GM23338 (cell line): ENCODE measurements around the gene RASGRF2. TPM values are rescaled to one million over a fixed set of nuclear protein-coding genes. Genes with fewer than 3 reads are reported as not detected.

Experiments used
- ATAC-seq: fragments of 200-7000 bp; cut with Tn5 transposase; 3 replicates; pipeline ENCODE4 v1.9.1; 2020
- DNase-seq: peaks from one replicate; pipeline ENCODE4 v3.0.0-alpha.2; 2015; ENCODE audit warnings: low spot score
- H2AFZ ChIP-seq: fragments of 200-600 bp; sonication (generic); 2 replicates; pipeline ENCODE4 v1.8.0; 2016; ENCODE audit warnings: antibody characterized with exemption, mild to moderate bottlenecking, moderate library complexity
- H3F3A ChIP-seq: fragments of 200-600 bp; sonication (generic); replicated peaks from 2 replicates; pipeline ENCODE4 v1.8.0; 2017; ENCODE audit warnings: antibody characterized with exemption, mixed run types, low read depth
- H3K27ac ChIP-seq: fragments of 200-600 bp; sonication (generic); 2 replicates; pipeline ENCODE4 v1.6.1; 2016; ENCODE audit warnings: low read depth
- H3K27me3 ChIP-seq: fragments of 200-600 bp; sonication (generic); 2 replicates; pipeline ENCODE4 v1.8.0; 2016; ENCODE audit warnings: mild to moderate bottlenecking, mixed run types, moderate library complexity; ENCODE audit not compliant: insufficient read depth
- H3K36me3 ChIP-seq: fragments of 200-600 bp; sonication (generic); 2 replicates; pipeline ENCODE4 v1.8.0; 2016; ENCODE audit warnings: mild to moderate bottlenecking; ENCODE audit not compliant: insufficient read depth
- H3K4me1 ChIP-seq: fragments of 200-600 bp; sonication (generic); 2 replicates; pipeline ENCODE4 v1.8.0; 2016; ENCODE audit warnings: mild to moderate bottlenecking, moderate library complexity; ENCODE audit not compliant: insufficient read depth
- H3K4me2 ChIP-seq: fragments of 200-600 bp; sonication (generic); 2 replicates; pipeline ENCODE4 v1.7.1; 2017; ENCODE audit warnings: mixed run types
- H3K4me3 ChIP-seq: fragments of 200-600 bp; sonication (generic); 2 replicates; pipeline ENCODE4 v1.6.1; 2016; ENCODE audit warnings: mixed run types
- H3K79me2 ChIP-seq: fragments of 200-600 bp; sonication (generic); replicated peaks from 2 replicates; pipeline ENCODE4 v1.8.0; 2017; ENCODE audit warnings: mild to moderate bottlenecking; ENCODE audit not compliant: insufficient read depth
- H3K9me2 ChIP-seq: fragments of 200-600 bp; sonication (generic); 2 replicates; pipeline ENCODE4 v1.8.0; 2017; ENCODE audit not compliant: insufficient read depth
- H4K20me1 ChIP-seq: fragments of 200-600 bp; sonication (generic); replicated peaks from 2 replicates; pipeline ENCODE4 v1.8.0; 2017; ENCODE audit warnings: mild to moderate bottlenecking; ENCODE audit not compliant: insufficient read depth
- H3K27ac Mint-ChIP-seq: 2 replicates; pipeline ENCODE4 v1.8.0; 2020; ENCODE audit warnings: inconsistent platforms, mild to moderate bottlenecking, moderate library complexity, mixed read lengths
- H3K27me3 Mint-ChIP-seq: 3 replicates; pipeline ENCODE4 v1.8.0; 2022; ENCODE audit warnings: low read depth, mild to moderate bottlenecking, moderate library complexity, mixed read lengths, inconsistent platforms; ENCODE audit not compliant: insufficient read depth, poor library complexity
- H3K36me3 Mint-ChIP-seq: 3 replicates; pipeline ENCODE4 v1.8.0; 2021; ENCODE audit warnings: low read depth, mild to moderate bottlenecking, inconsistent platforms, moderate library complexity, mixed read lengths
- H3K4me1 Mint-ChIP-seq: 3 replicates; pipeline ENCODE4 v1.8.0; 2020; ENCODE audit warnings: mild to moderate bottlenecking, inconsistent platforms, mixed read lengths
- H3K4me3 Mint-ChIP-seq: 3 replicates; pipeline ENCODE4 v1.8.0; 2021; ENCODE audit warnings: moderate library complexity, mild to moderate bottlenecking, inconsistent platforms, mixed read lengths
- H3K9me3 Mint-ChIP-seq: 3 replicates; pipeline ENCODE4 v1.8.0; 2020; ENCODE audit warnings: moderate library complexity, mild to moderate bottlenecking, inconsistent platforms, mixed read lengths
- CREB1 ChIP-seq: fragments of 250-450 bp; sonication (Bioruptor Pico); IDR thresholded peaks from 2 replicates; pipeline ENCODE4 v1.5.0; 2020; ENCODE audit warnings: low read depth, mild to moderate bottlenecking, moderate library complexity
- CTCF ChIP-seq, 2 experiments: fragments of 200-600 bp in 1 of 2; sonication (generic) in 1 of 2; conservative IDR thresholded peaks; 2 replicates each; pipeline versions ENCODE4 v1.5.1 to v1.6.1; 2016 to 2017; ENCODE audit warnings: antibody characterized with exemption in 2 of 2, low read depth in 2 of 2, mild to moderate bottlenecking in 2 of 2, moderate library complexity in 1 of 2
- ETS1 ChIP-seq: IDR thresholded peaks from 2 replicates; pipeline ENCODE4 v1.6.1; 2016; ENCODE audit warnings: antibody characterized with exemption
- EZH2 ChIP-seq: fragments of 200-600 bp; sonication (generic); IDR thresholded peaks from one replicate; pipeline ENCODE4 v1.8.0; 2017; ENCODE audit warnings: antibody characterized with exemption, mild to moderate bottlenecking, low read depth; ENCODE audit not compliant: unreplicated experiment
- EZH2phosphoT487 ChIP-seq: fragments of 200-600 bp; sonication (generic); IDR thresholded peaks from one replicate; pipeline ENCODE4 v1.8.1; 2018; ENCODE audit warnings: antibody characterized with exemption; ENCODE audit not compliant: unreplicated experiment
- JUNB ChIP-seq: IDR thresholded peaks from one replicate; pipeline ENCODE4 v1.6.1; 2016; ENCODE audit warnings: antibody characterized with exemption; ENCODE audit not compliant: unreplicated experiment
- NANOG ChIP-seq: IDR thresholded peaks from 2 replicates; pipeline ENCODE4 v1.6.1; 2016; ENCODE audit warnings: antibody characterized with exemption, borderline replicate concordance
- POLR2AphosphoS5 ChIP-seq: IDR thresholded peaks from 2 replicates; pipeline ENCODE4 v1.6.1; 2016; ENCODE audit warnings: antibody characterized with exemption, low read depth
- REST ChIP-seq: IDR thresholded peaks from one replicate; pipeline ENCODE4 v1.6.1; 2018; ENCODE audit warnings: antibody characterized with exemption; ENCODE audit not compliant: unreplicated experiment
- STAT1 ChIP-seq: IDR thresholded peaks from one replicate; pipeline ENCODE4 v1.6.1; 2016; ENCODE audit warnings: antibody characterized with exemption; ENCODE audit not compliant: unreplicated experiment
- ZNF114 ChIP-seq: fragments of 250-450 bp; sonication (Bioruptor Pico); IDR thresholded peaks from 2 replicates; pipeline ENCODE4 v1.5.0; 2020; ENCODE audit warnings: mild to moderate bottlenecking, moderate library complexity
- ZNF331 ChIP-seq: fragments of 250-450 bp; sonication (Bioruptor Pico); IDR thresholded peaks from 2 replicates; pipeline ENCODE4 v1.5.0; 2020; ENCODE audit warnings: low read depth, mild to moderate bottlenecking, moderate library complexity
- ZNF462 ChIP-seq: fragments of 250-450 bp; sonication (Bioruptor Pico); IDR thresholded peaks from 2 replicates; pipeline ENCODE4 v1.5.0; 2020; ENCODE audit warnings: mild to moderate bottlenecking, moderate library complexity
- polyA plus RNA-seq: library from polyadenylated mRNA; unstranded; fragments of >200 nt; fragmentation: Nextera tagmentation; extraction: Ambion mirVana; gene quantifications from 2 replicates; pipeline ENCODE4 v1.2.1, GENCODE V29; 2016
- total RNA-seq: library from RNA; depleted of rRNA; stranded (reverse); fragments of >200 nt; shearing (Covaris generic); gene quantifications from 2 replicates; pipeline ENCODE4 v1.2.3, GENCODE V29; 2014

RASGRF2 gene
- total and polyA plus RNA-seq, 2 experiments from 2014 or later = 5.0 to 19.2 TPM

- Histone ChIP-seq H3K4me1 (no peaks in the 10 kb centered on the region), H3K36me3 (no peaks in the 10 kb centered on the region), H3F3A (no peaks in the 10 kb centered on the region), H3K4me3 (no peak overlapping the region), H3K79me2 (no peaks in the 10 kb centered on the region), H3K27ac (no peak overlapping the region), H3K4me2 (no peak overlapping the region), H3K9me2 (peaks cover 2% of the 10 kb centered on the region; the same call in 1 of the 2 replicates), H4K20me1 (no peaks in the 10 kb centered on the region; the same call in 1 of the 2 replicates), H2AFZ (no peak overlapping the region), H3K27me3 (no peaks in the 10 kb centered on the region)
- TF ChIP-seq ETS1 (no peak), POLR2AphosphoS5 (no peak), ZNF331 (no peak), EZH2 (no peak), CTCF (conservative IDR thresholded peaks at IDR 0.05; ENCODE audit: low read depth in 2 of 2) (no peak), STAT1 (no peak), REST (no peak), ZNF114 (CRISPR knock-in tag) (no peak), CREB1 (CRISPR knock-in tag) (no peak), EZH2phosphoT487 (no peak), ZNF462 (CRISPR knock-in tag) (no peak), JUNB (no peak), NANOG (no peak)
- Mint-ChIP-seq H3K27ac (no peak overlapping the region; the same call in 1 of the 2 replicates), H3K9me3 (no peaks in the 10 kb centered on the region), H3K27me3 (no peaks in the 10 kb centered on the region), H3K4me1 (peaks cover 8% of the 10 kb centered on the region; the same call in 2 of the 3 replicates), H3K36me3 (no peaks in the 10 kb centered on the region), H3K4me3 (no peak overlapping the region)
- no peak for DNase-seq
- no peak for ATAC-seq
Measured at GRCh38 chr5:81121273-81121672, 161.1 kb downstream of the RASGRF2 start.
